Adipose tissue (tissue), 3 donors: Measurements from ENCODE around the gene THRAP3. TPM values are rescaled to one million over a fixed set of nuclear protein-coding genes. Genes with fewer than 3 reads are reported as not detected.
A peak's percentile ranks its signal among the peaks of the same experiment; 100 is the strongest.
"Not testable (repeated sequence)": the region's sequence is repeated elsewhere in the genome, so short reads cannot be mapped to it uniquely, and the experiment has no call there.

Experiments
- H3K27ac ChIP-seq: one replicate; pipeline ENCODE4 v1.5.1; 2013; ENCODE audit warnings: low read depth, low read length
- WGBS, 3 donors: extraction: QIAGEN DNeasy Blood & Tissue Kit; methylation state at CpG; one replicate each; pipeline ENCODE4 v1.1.7; 2013; 5-methylcytosine and 5-hydroxymethylcytosine counted together
- polyA plus RNA-seq, 3 donors: library from polyadenylated mRNA; stranded (reverse); fragments of 200-250 nt; gene quantifications; one replicate each; pipeline ENCODE4 v1.2.3, GENCODE V29; 2013
- donor health status: healthy with polysubstance abuse.
- donor health status: Bipolar disorder and iron deficiency.
- donor health status: healthy.

THRAP3 gene
- polyA plus RNA-seq: 10 to 100 TPM; 19.5 to 47.6 (median 35.5) TPM

- 0 to 1% (median 0%) methylated on average over 34 to 45 of the region's 45 CpGs for WGBS, 3 donors
- peak within 1 kb of the TSS; percentile 88 for H3K27ac ChIP-seq
Measured at GRCh38 chr1:36223996-36224536, at the start of gene THRAP3. Gene THRAP3, plus strand, starts transcription at chr1:36224443. Its CDS starts 58,121 bp downstream, at chr1:36282564.

- H3K27ac ChIP-seq: no peak overlapping the region
- 74 to 87% (median 83%) methylated on average over 8 to 11 of the region's 11 CpGs for WGBS, 3 donors
Measured at GRCh38 chr1:36174713-36175112, 49.5 kb upstream of the THRAP3 start.

- 79 to 86% (median 86%) methylated on average over 11 of the region's 11 CpGs for WGBS, 3 donors
- H3K27ac ChIP-seq: no peak overlapping the region
Measured at GRCh38 chr1:36175137-36176095, 48.8 kb upstream of the THRAP3 start.

- 71 to 91% (median 89%) methylated on average over 56 to 76 of the region's 76 CpGs for WGBS, 3 donors
- H3K27ac ChIP-seq: no peak overlapping the region
Measured at GRCh38 chr1:36176106-36176949, 47.9 kb upstream of the THRAP3 start.

GRCh38 chr1:36177589-36178431, 46.4 kb upstream of the THRAP3 start:
- 86 to 90% (median 89%) methylated on average over 32 to 33 of the region's 33 CpGs for whole genome bisulfite sequencing, 3 donors
- H3K27ac ChIP-seq: no peak overlapping the region

- H3K27ac ChIP-seq: no peak overlapping the region
- WGBS, 3 donors: 44 to 89% (median 79%) methylated on average over 61 to 62 of the region's 62 CpGs
Measured at GRCh38 chr1:36178471-36179219, 45.6 kb upstream of the THRAP3 start.

GRCh38 chr1:36179220-36179600, 45.0 kb upstream of the THRAP3 start:
- WGBS, 3 donors: 85 to 92% (median 91%) methylated on average over 19 of the region's 19 CpGs
- H3K27ac ChIP-seq: no peak overlapping the region

GRCh38 chr1:36182734-36183133, 41.5 kb upstream of the THRAP3 start:
- 72 to 84% (median 78%) methylated on average over 2 of the region's 2 CpGs for WGBS, 3 donors
- no peak overlapping the region for H3K27ac ChIP-seq

GRCh38 chr1:36183309-36183856, 40.9 kb upstream of the THRAP3 start:
- no peak overlapping the region for H3K27ac ChIP-seq
- WGBS, 3 donors: 78 to 86% (median 80%) methylated on average over 2 of the region's 2 CpGs

GRCh38 chr1:36187800-36188593, 36.2 kb upstream of the THRAP3 start:
- WGBS, 3 donors: 2 to 8% (median 7%) methylated on average over 9 of the region's 9 CpGs
- no peak overlapping the region for H3K27ac ChIP-seq

- WGBS, 3 donors: 87 to 95% (median 91%) methylated on average over 11 to 12 of the region's 12 CpGs
- not testable (repeated sequence) for H3K27ac ChIP-seq
Measured at GRCh38 chr1:36196805-36197204, 27.4 kb upstream of the THRAP3 start.

GRCh38 chr1:36198641-36199040, 25.6 kb upstream of the THRAP3 start:
- H3K27ac ChIP-seq: no peak overlapping the region
- 79 to 95% (median 92%) methylated on average over 5 of the region's 5 CpGs for WGBS, 3 donors

GRCh38 chr1:36199934-36200741, 24.1 kb upstream of the THRAP3 start:
- H3K27ac ChIP-seq: no peak overlapping the region
- WGBS, 3 donors: 46 to 59% (median 58%) methylated on average over 13 of the region's 13 CpGs

GRCh38 chr1:36203027-36203553, 21.2 kb upstream of the THRAP3 start:
- no peak overlapping the region for H3K27ac ChIP-seq
- 77 to 84% (median 77%) methylated on average over 3 of the region's 3 CpGs for WGBS, 3 donors

GRCh38 chr1:36203554-36204346, 20.5 kb upstream of the THRAP3 start:
- WGBS, 3 donors: 35 to 45% (median 42%) methylated on average over 10 of the region's 10 CpGs
- no peak overlapping the region for H3K27ac ChIP-seq
